GM19468 (cell line): Measurements from ENCODE around the gene SLC25A38.

Experiments used
- ATAC-seq: cut with Tn5 transposase; IDR thresholded peaks from one replicate; pipeline ENCODE4 v1.9.1; 2021; ENCODE audit warnings: mild to moderate bottlenecking, moderate library complexity, moderate number of reproducible peaks; ENCODE audit not compliant: unreplicated experiment; ENCODE audit errors: extremely low read depth

Gene SLC25A38

GRCh38 chr3:39372833-39373232 is 10.3 kb upstream of the SLC25A38 start:
- ATAC-seq, result no peak

GRCh38 chr3:39376959-39377634 is 6.1 kb upstream of the SLC25A38 start:
- ATAC-seq, result no peak

- ATAC-seq, result no peak
Observed at GRCh38 chr3:39378088-39378487, 5.1 kb upstream of the SLC25A38 start.

- ATAC-seq, result no peak
Observed at GRCh38 chr3:39378957-39379777, 4.0 kb upstream of the SLC25A38 start.

- no peak for ATAC-seq
Observed at GRCh38 chr3:39379778-39380155, 3.4 kb upstream of the SLC25A38 start.

GRCh38 chr3:39381432-39381831 is 1.7 kb upstream of the SLC25A38 start:
- ATAC-seq, result no peak

GRCh38 chr3:39383881-39384664 is 903 bp downstream of the SLC25A38 start:
- peak; percentile 74 for ATAC-seq

- ATAC-seq, result no peak
Observed at GRCh38 chr3:39384665-39385000, 1.5 kb downstream of the SLC25A38 start.

- no peak for ATAC-seq
Observed at GRCh38 chr3:39385456-39386090, 2.4 kb downstream of the SLC25A38 start.

- no peak for ATAC-seq
Observed at GRCh38 chr3:39386318-39386717, 3.1 kb downstream of the SLC25A38 start.

GRCh38 chr3:39387411-39387975 is 4.3 kb downstream of the SLC25A38 start:
- no peak for ATAC-seq

- ATAC-seq, result no peak
Observed at GRCh38 chr3:39388153-39388552, 5.0 kb downstream of the SLC25A38 start.

- ATAC-seq, result peak; percentile 81
Observed at GRCh38 chr3:39388741-39389248, 5.6 kb downstream of the SLC25A38 start.

GRCh38 chr3:39390181-39390580 is 7.0 kb downstream of the SLC25A38 start:
- ATAC-seq, result no peak

- ATAC-seq, result no peak
Observed at GRCh38 chr3:39396690-39397089, 13.5 kb downstream of the SLC25A38 start.

- ATAC-seq, result no peak
Observed at GRCh38 chr3:39398700-39399099, 15.5 kb downstream of the SLC25A38 start.

- ATAC-seq, result no peak
Observed at GRCh38 chr3:39401983-39402382, 18.8 kb downstream of the SLC25A38 start.

GRCh38 chr3:39404943-39405686 is 21.9 kb downstream of the SLC25A38 start:
- no peak for ATAC-seq

GRCh38 chr3:39405687-39406367 is 22.7 kb downstream of the SLC25A38 start:
- ATAC-seq, result no peak
